NCI-H2081 (cell line): Measurements from ENCODE around the gene HVCN1.

Experiments
- DNase-seq, 2 experiments: peaks; one replicate each; lab custom pipeline; 2025; lab: John Stamatoyannopoulos, UW

Gene HVCN1

DNA sequence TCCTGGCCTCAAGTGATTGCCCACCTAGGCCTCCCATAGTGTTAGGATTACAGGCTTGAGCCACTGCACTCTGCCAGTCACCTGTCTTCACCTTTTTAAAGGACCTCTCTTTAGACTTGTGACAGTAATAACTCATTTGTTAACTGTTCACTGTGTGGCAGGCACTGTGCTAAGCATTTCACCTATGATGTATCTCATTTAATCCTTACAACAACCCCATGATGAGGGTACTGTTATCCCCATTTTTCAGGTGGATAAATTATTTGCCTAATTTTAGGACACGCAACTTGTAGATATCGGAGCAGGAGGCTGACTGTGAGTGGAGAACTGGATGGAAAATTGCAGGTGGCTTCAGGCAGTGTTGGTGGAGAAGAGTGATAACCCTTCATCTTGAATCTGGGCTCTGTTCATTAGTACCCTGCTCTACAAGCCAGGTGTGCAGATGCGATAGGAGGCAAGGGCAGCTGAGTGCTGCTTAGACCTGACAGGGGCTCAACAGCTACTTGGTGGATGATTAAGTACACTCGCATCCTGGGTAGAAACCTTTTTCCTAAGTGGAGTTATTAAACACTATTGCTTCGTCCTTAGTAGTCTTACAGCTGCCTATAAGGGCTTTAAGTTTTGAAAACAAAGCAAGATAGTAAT lies 72.3 kb downstream of the HVCN1 start:
- no peak for DNase-seq

DNA sequence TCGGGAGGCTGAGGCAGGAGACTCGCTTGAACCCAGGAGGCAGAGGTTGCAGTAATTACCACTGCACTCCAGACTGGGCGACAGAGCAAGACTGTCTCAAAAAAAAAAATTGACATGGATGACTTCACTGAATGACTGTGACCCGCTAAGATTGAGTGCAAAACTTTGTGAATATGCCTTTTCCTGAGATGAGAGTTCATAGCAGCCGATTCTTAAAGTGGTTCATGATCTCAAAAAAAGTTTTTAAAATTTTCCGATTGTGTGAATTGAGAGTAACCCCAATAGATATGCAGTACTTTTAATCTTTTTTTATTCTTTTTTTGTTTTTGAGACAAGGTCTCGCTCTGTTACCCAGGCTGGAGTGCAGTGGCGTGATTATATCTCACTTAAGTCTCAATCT lies 73.7 kb downstream of the HVCN1 start:
- DNase-seq, result no peak

DNA sequence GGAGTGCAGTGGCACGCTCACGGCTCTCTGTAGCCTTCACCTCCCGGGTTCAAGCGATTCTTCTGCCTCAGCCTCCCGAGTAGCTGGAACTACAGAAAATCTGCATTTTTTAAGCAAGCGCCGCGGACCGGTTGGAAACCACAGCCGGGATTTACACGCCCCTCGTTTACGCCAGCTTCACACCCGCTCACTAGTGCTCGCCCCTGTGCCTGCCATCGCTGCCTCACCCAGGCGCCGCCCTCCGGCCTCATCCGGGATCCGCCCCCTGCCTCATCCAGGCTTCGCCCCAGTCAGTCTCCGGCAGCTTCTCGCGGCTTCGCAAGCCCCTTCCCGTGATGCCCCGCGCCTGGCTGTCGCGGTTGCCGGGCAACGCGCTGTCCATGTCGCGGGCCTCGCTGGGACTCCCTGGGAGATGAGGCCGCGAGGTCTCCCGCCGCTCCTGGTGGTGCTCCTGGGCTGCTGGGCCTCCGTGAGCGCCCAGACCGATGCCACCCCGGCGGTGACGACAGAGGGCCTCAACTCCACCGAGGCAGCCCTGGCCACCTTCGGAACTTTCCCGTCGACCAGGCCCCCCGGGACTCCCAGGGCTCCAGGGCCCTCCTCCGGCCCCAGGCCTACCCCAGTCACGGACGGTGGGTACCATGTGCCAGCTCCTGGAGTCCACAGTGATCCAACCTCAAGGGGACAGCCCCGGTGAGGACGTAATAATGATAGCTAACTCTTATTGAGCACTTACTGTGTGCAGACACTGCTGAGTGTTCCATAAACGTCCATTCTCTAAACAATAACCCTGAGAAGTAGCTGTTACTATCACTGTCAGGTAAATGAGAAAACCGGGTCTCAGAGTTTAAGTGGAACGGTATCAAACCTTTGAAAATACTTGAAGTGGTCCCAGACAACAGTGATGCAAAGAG lies 74.9 kb downstream of the HVCN1 start, which contains the start of gene TCTN1:
Gene TCTN1 (plus strand): TSS at position 359 of the 914 bp plus-strand sequence. CDS start 54 bp downstream, at position 413.
- peak; percentile 90 to 95 for DNase-seq

DNA sequence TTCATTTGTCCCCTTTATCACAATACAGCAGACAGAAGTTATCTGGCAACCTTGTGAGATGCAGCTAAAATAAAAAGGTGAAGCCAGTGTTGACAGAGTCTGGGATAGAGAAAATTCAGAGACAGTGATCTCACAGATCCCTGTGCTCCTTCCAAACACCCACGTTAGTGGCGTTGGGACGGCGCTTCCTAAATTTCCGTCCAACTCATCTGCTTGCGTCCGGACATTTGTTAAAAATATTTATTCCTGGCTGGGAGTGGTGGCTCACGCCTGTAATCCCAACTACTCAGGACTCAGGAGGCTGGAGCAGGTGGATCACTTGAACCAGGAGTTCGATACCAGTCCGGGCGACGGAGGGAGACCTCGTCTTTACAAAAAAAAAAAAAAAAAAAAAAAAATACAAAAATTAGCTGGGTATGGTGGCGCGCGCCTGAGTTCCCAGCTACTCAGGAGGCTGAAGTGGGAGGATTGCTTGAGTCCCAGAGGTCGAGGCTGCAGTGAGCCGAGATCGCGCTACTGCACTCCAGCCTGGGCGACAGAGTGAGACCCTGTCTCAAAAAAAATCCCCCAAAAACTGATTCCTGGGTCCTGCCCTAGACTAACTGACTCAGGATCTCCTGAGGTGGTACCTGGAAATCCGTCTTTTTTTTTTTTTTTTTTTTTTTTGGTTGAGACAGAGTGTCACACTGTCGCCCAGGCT lies 75.7 kb downstream of the HVCN1 start:
- DNase-seq, result no peak

DNA sequence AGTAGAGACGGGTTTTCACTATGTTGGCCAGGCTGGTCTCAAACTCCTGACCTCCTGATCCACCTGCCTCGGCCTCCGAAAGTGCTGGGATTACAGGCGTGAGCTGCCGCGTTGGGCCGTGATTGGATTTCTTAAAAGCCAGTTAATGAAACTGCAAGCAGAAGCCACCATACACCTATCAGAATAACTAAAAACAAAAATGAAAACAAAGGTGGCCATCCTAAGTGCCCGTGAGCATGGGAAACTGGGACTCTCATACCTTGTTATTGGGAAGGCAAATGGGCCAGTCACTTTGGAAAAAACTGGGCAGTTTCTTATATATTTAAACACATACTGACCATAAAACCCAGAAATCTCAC lies 82.7 kb downstream of the HVCN1 start:
- DNase-seq, result no peak

DNA sequence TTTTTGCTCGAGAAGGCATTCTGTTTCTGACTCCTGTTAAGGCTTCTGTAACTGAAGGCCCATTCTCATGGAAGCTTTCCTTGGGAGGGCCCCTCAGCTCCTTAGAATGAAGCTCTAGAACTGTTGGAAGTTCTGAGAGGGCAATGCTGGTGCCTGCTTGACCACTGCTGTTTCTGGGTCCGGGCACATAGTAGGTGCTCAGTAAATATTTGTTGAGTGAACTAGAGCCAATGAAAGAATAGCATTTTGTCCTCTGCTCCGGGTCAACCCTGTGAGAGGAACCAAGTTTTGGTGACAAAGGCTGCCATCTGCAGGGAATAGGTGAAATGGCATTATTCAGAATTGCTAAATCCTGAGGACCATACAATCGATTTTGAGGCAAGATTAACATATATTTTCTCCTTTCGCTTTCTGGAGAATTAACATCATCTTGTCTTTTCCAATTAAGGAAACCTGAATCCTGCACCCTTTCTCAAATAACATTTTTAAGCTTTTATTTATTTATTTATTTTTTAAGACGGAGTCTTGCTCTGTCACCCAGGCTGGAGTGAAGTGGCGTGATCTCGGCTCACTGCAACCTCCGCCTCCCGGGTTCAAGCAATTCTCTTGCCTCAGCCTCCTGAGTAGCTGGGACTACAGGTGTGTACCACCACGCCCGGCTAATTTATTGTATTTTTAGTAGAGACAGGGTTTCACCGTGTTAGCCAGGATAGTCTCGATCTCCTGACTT lies 86.7 kb downstream of the HVCN1 start:
- DNase-seq, result peak; percentile 49 to 63

DNA sequence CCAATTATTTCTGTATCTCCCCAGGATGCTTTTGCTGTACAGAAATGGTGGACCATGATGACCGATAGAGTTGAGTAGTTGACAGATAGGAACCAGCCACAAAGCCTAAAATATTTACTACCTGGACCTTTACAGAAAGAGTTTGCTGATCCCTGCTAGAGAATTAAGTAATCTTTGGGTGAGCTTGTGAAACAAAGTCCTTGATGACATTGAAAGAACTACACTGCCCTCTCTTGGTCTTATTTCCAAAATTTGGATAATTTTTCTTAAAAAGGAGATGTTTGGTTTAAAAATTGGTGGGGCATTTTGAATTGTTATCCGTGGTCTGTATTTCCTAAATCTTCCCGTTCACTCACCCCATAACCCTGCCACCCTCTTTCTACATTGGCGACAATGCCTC lies 88.7 kb downstream of the HVCN1 start:
- DNase-seq, result peak in 1 of 2 experiments; percentile 22

DNA sequence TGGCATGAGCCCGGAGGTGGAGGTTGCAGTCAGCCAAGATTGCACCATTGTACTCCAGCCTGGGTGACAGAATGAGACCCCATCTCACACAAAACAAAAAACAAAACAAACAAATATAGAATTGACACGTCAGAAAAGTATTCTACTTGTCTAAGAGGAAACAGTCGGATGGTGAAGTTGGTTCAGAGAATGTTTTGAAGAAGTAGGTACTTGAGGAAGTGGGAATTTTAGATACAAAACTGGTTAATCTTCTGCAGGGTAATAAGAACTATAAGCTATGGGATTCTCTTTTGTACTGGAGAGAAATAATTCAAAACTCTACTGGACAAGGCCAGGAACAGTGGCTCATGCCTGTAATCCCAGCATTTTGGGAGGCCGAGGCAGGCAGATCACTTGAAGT lies 89.6 kb downstream of the HVCN1 start:
- DNase-seq, result no peak
